NCI-H774 (cell line): Measurements from ENCODE around the gene LCN12.

Experiments
- DNase-seq: peaks from one replicate; lab custom pipeline; 2025; lab: John Stamatoyannopoulos, UW

LCN12 gene

GRCh38 chr9:136945333-136946227 lies 6.5 kb upstream of the LCN12 start:
- no peak for DNase-seq

- no peak for DNase-seq
Measured at GRCh38 chr9:136946228-136947027, 5.6 kb upstream of the LCN12 start.

GRCh38 chr9:136947028-136947891 lies 4.8 kb upstream of the LCN12 start:
- DNase-seq, result no peak

- peak; percentile 13 for DNase-seq
Measured at GRCh38 chr9:136947955-136948510, 4.0 kb upstream of the LCN12 start.

- no peak for DNase-seq
Measured at GRCh38 chr9:136949239-136949816, 2.7 kb upstream of the LCN12 start.

- peak; percentile 98 for DNase-seq
Measured at GRCh38 chr9:136949817-136950655, 2.0 kb upstream of the LCN12 start.

GRCh38 chr9:136950656-136951276 lies 1.3 kb upstream of the LCN12 start:
- DNase-seq, result no peak

- no peak for DNase-seq
Measured at GRCh38 chr9:136952321-136952850, 313 bp downstream of the LCN12 start.

- no peak for DNase-seq
Measured at GRCh38 chr9:136952876-136953770, 1.1 kb downstream of the LCN12 start.

- DNase-seq, result no peak
Measured at GRCh38 chr9:136953771-136954269, 1.7 kb downstream of the LCN12 start.

GRCh38 chr9:136954270-136955083 lies 2.4 kb downstream of the LCN12 start:
- no peak for DNase-seq

GRCh38 chr9:136955202-136955942 lies 3.3 kb downstream of the LCN12 start:
- no peak for DNase-seq

GRCh38 chr9:136955943-136956335 lies 3.9 kb downstream of the LCN12 start:
- no peak for DNase-seq

GRCh38 chr9:136956604-136957003 lies 4.5 kb downstream of the LCN12 start:
- no peak for DNase-seq

- DNase-seq, result no peak
Measured at GRCh38 chr9:136957461-136957860, 5.4 kb downstream of the LCN12 start.

- DNase-seq, result no peak
Measured at GRCh38 chr9:136957901-136958300, 5.8 kb downstream of the LCN12 start.

- DNase-seq, result no peak
Measured at GRCh38 chr9:136958473-136958872, 6.4 kb downstream of the LCN12 start.
